Upper lobe of left lung (tissue), 6 donors: Measurements from ENCODE around the gene INHBE. TPM values are rescaled to one million over a fixed set of nuclear protein-coding genes. Genes with fewer than 3 reads are reported as not detected.

ENCODE experiments used
- ATAC-seq, 2 donors: fragments of 200-7000 bp; cut with Tn5 transposase; one replicate each; pipeline ENCODE4 v1.9.1; 2022; ENCODE audit warnings: mild to moderate bottlenecking in 2 of 2, moderate library complexity in 2 of 2; ENCODE audit not compliant: low FRiP score in 2 of 2
- DNase-seq, 2 donors: peaks; one replicate each; pipeline ENCODE4 v3.0.0-alpha.2; 2019 to 2020
- H3K27ac ChIP-seq, 4 donors: fragments of 200-600 bp; sonication (generic); one replicate each; pipeline ENCODE4 v1.5.1; 2016 to 2019
- H3K27me3 ChIP-seq, 4 donors: fragments of 200-600 bp; sonication (generic); one replicate each; pipeline ENCODE4 v1.5.1; 2017 to 2019
- H3K36me3 ChIP-seq, 4 donors: fragments of 200-600 bp; sonication (generic); one replicate each; pipeline ENCODE4 v1.5.1; 2016 to 2019
- H3K4me1 ChIP-seq, 4 donors: fragments of 200-600 bp; sonication (generic); one replicate each; pipeline ENCODE4 v1.5.1; 2018 to 2019
- H3K4me3 ChIP-seq, 4 donors: fragments of 200-600 bp; sonication (generic); one replicate each; pipeline ENCODE4 v1.5.1; 2017 to 2019; ENCODE audit warnings: mild to moderate bottlenecking in 2 of 4, moderate library complexity in 1 of 4
- H3K9me3 ChIP-seq, 4 donors: fragments of 200-600 bp; sonication (generic); one replicate each; pipeline ENCODE4 v1.5.1; 2018 to 2019
- CTCF ChIP-seq, 6 experiments: fragments of 450-650 bp in 4 of 6; fragments of 200-600 bp in 2 of 6; sonication (generic) in 2 of 6; IDR thresholded peaks; one replicate each; pipeline ENCODE4 v1.5.1; 2016 to 2019; ENCODE audit warnings: antibody characterized with exemption in 6 of 6
- EP300 ChIP-seq, 4 donors: sonication (generic); formaldehyde crosslinking; IDR thresholded peaks; one replicate each; pipeline ENCODE4 v1.5.1; 2017; ENCODE audit warnings: antibody characterized with exemption in 4 of 4, control low read depth in 2 of 4
- POLR2A ChIP-seq, 4 donors: fragments of 450-650 bp; IDR thresholded peaks; one replicate each; pipeline ENCODE4 v1.5.1; 2016 to 2017; ENCODE audit warnings: antibody characterized with exemption in 4 of 4, mild to moderate bottlenecking in 2 of 4
- POLR2AphosphoS5 ChIP-seq, 2 donors: sonication (generic); formaldehyde crosslinking; IDR thresholded peaks; one replicate each; pipeline ENCODE4 v1.5.1; 2017; ENCODE audit warnings: antibody characterized with exemption in 2 of 2
- WGBS, 2 donors: methylation state at CpG; one replicate each; pipeline ENCODE4 v1.1.5; 2017 to 2018; 5-methylcytosine and 5-hydroxymethylcytosine counted together
- total RNA-seq, 6 donors: library from RNA; depleted of rRNA in 4 of 6; stranded (reverse); fragments of >200 nt in 4 of 6; gene quantifications; one replicate each; pipeline versions ENCODE4 v1.1.0 to v1.2.1, GENCODE V29; 2016 to 2021
- donor health status: DM: no; HTN: no; CAD: no; lungs with moderate emphysema.
- donor health status: DM: no; HTN: yes; CAD: no; lungs with severe emphysema.

The INHBE gene
- total RNA-seq, 6 donors from 2014 or later: 0.11 TPM; not detected in 5

GRCh38 chr12:57485695-57486094 is 30.6 kb downstream of the INHBE start:
- H3K27ac ChIP-seq: no peak overlapping the region
- TF ChIP-seq CTCF (IDR thresholded peaks at IDR 0.05): no peak
- no peak for TF ChIP-seq POLR2AphosphoS5 (IDR thresholded peaks at IDR 0.05)
- TF ChIP-seq POLR2A (IDR thresholded peaks at IDR 0.05): no peak
- TF ChIP-seq EP300 (IDR thresholded peaks at IDR 0.05): no peak
- H3K27me3 ChIP-seq: no peaks in the 10 kb centered on the region
- H3K36me3 ChIP-seq: peaks cover 6 to 18% (median 10%) of the 10 kb centered on the region in 4 donors
- no peak overlapping the region for H3K4me3 ChIP-seq
- H3K9me3 ChIP-seq: no peaks in the 10 kb centered on the region
- peaks cover 12 to 20% (median 15%) of the 10 kb centered on the region in 4 donors for H3K4me1 ChIP-seq
- DNase-seq (no peak), ATAC-seq (no peak)

- 91 to 94% methylated on average over 27 of the region's 27 CpGs for WGBS, 2 donors
- H3K9me3 ChIP-seq: no peaks in the 10 kb centered on the region
- peaks cover 12 to 20% (median 15%) of the 10 kb centered on the region in 4 donors for H3K4me1 ChIP-seq
- H3K27me3 ChIP-seq: no peaks in the 10 kb centered on the region
- no peak for TF ChIP-seq EP300 (IDR thresholded peaks at IDR 0.05)
- no peak for TF ChIP-seq POLR2A (IDR thresholded peaks at IDR 0.05)
- TF ChIP-seq CTCF (IDR thresholded peaks at IDR 0.05): no peak
- no peak for TF ChIP-seq POLR2AphosphoS5 (IDR thresholded peaks at IDR 0.05)
- ATAC-seq (no peak), DNase-seq (no peak)
- peak overlapping the region in 3 of 4 donors; percentile 73 to 86 (median 84) for H3K4me3 ChIP-seq
- peaks cover 15 to 31% (median 24%) of the 10 kb centered on the region in 4 donors for H3K36me3 ChIP-seq
- peak overlapping the region in 2 of 4 donors; percentile 86 to 88 for H3K27ac ChIP-seq
Observed at GRCh38 chr12:57487055-57487596, 32.0 kb downstream of the INHBE start.

GRCh38 chr12:57487597-57488401 is 32.7 kb downstream of the INHBE start, which contains the start of gene MARS1:
Gene MARS1, plus strand, starts transcription at chr12:57488068. Its CDS starts 23 bp downstream, at chr12:57488091.
- TF ChIP-seq POLR2AphosphoS5 (IDR thresholded peaks at IDR 0.05): peak; percentile 90 to 92
- TF ChIP-seq POLR2A (IDR thresholded peaks at IDR 0.05): peak in 2 of 4 donors; percentile 46 to 74
- TF ChIP-seq CTCF (IDR thresholded peaks at IDR 0.05): peak in 2 of 6 experiments; percentile 25 to 27
- peak in 1 of 4 donors; percentile 44 for TF ChIP-seq EP300 (IDR thresholded peaks at IDR 0.05)
- Histone ChIP-seq H3K9me3 (no peaks in the 10 kb centered on the region), H3K4me3 (peak within 1 kb of the TSS; percentile 60 to 86 (median 78)), H3K4me1 (peaks cover 12 to 20% (median 15%) of the 10 kb centered on the region in 4 donors), H3K36me3 (peaks cover 15 to 37% (median 29%) of the 10 kb centered on the region in 4 donors), H3K27me3 (no peaks in the 10 kb centered on the region), H3K27ac (peak within 1 kb of the TSS; percentile 77 to 88 (median 84))
- WGBS, 2 donors: 12 to 16% methylated on average over 31 to 47 of the region's 47 CpGs
- ATAC-seq (peak; percentile 97 to 99), DNase-seq (peak; percentile 93 to 98)

- Histone ChIP-seq H3K4me3 (peak overlapping the region; percentile 60 to 86 (median 78)), H3K27ac (peak overlapping the region; percentile 77 to 88 (median 84)), H3K36me3 (peaks cover 15 to 41% (median 29%) of the 10 kb centered on the region in 4 donors), H3K27me3 (no peaks in the 10 kb centered on the region), H3K9me3 (no peaks in the 10 kb centered on the region), H3K4me1 (peaks cover 12 to 20% (median 15%) of the 10 kb centered on the region in 4 donors)
- WGBS, 2 donors: 31% methylated on average over 11 of the region's 11 CpGs
- ATAC-seq (no peak), DNase-seq (no peak)
- TF ChIP-seq POLR2AphosphoS5 (IDR thresholded peaks at IDR 0.05): no peak
- TF ChIP-seq POLR2A (IDR thresholded peaks at IDR 0.05): no peak
- TF ChIP-seq CTCF (IDR thresholded peaks at IDR 0.05): no peak
- no peak for TF ChIP-seq EP300 (IDR thresholded peaks at IDR 0.05)
Observed at GRCh38 chr12:57488402-57489156, 33.5 kb downstream of the INHBE start.
